Ecto neural progenitor cell (in vitro differentiated cells): ENCODE results near the gene MED10.

Source experiments
- DNase-seq: peaks from one replicate; pipeline ENCODE4 v3.0.0-alpha.2; 2018; ENCODE audit warnings: low spot score

The MED10 gene

GRCh38 chr5:6348476-6349000 lies 29.8 kb downstream of the MED10 start:
- DNase-seq, result no peak

GRCh38 chr5:6347673-6348072 lies 30.7 kb downstream of the MED10 start:
- DNase-seq, result no peak

- DNase-seq, result no peak
These were observed 31.2 kb downstream of the MED10 start for GRCh38 chr5:6347165-6347564.

- DNase-seq, result no peak
These were observed 33.8 kb downstream of the MED10 start for GRCh38 chr5:6344593-6344989.

- no peak for DNase-seq
These were observed 34.3 kb downstream of the MED10 start for GRCh38 chr5:6343951-6344592.

GRCh38 chr5:6342689-6343315 lies 35.5 kb downstream of the MED10 start:
- DNase-seq, result no peak

GRCh38 chr5:6340100-6340499 lies 38.2 kb downstream of the MED10 start:
- DNase-seq, result no peak

GRCh38 chr5:6338871-6339270 lies 39.5 kb downstream of the MED10 start:
- no peak for DNase-seq

- DNase-seq, result no peak
These were observed 40.2 kb downstream of the MED10 start for GRCh38 chr5:6338135-6338534.

GRCh38 chr5:6333182-6333905 lies 45.0 kb downstream of the MED10 start:
- no peak for DNase-seq

GRCh38 chr5:6328173-6328572 lies 50.2 kb downstream of the MED10 start:
- peak; percentile 76 for DNase-seq

GRCh38 chr5:6326776-6327175 lies 51.6 kb downstream of the MED10 start:
- no peak for DNase-seq

GRCh38 chr5:6322163-6322713 lies 56.1 kb downstream of the MED10 start:
- DNase-seq, result no peak
